ENCODE measurements around the gene SMS. TPM values are rescaled to one million over a fixed set of nuclear protein-coding genes. Genes with fewer than 3 reads are reported as not detected.

SMS gene
- total RNA-seq, 2 donors from 2014 or later, result 13.5 to 20.5 TPM

- H3K27me3 ChIP-seq, result no peaks in the 10 kb centered on the region
- intact Hi-C loops (cut with DNase I), result no loop called here
- no peaks in the 10 kb centered on the region for H3K9me3 ChIP-seq
- H3K4me1 ChIP-seq, result no peaks in the 10 kb centered on the region
- no peak for TF ChIP-seq POLR2A (IDR thresholded peaks at IDR 0.05)
- H3K4me3 ChIP-seq, result no peak overlapping the region
- ATAC-seq (peak; percentile 33), DNase-seq (no peak)
- WGBS, 2 donors, result 82 to 87% methylated on average over 5 of the region's 8 CpGs
- H3K36me3 ChIP-seq (replicated peaks in 1 of 2; ENCODE audit: insufficient read depth in 1 of 2, low read depth in 2 of 2), result no peaks in the 10 kb centered on the region
- H3K27ac ChIP-seq, result no peak overlapping the region
These were observed 23.4 kb downstream of the SMS start for GRCh38 chrX:21963731-21964405.

GRCh38 chrX:21966866-21967265, 26.4 kb downstream of the SMS start:
- ATAC-seq (no peak), DNase-seq (no peak)
- Histone ChIP-seq H3K9me3 (no peaks in the 10 kb centered on the region), H3K36me3 (replicated peaks in 1 of 2; ENCODE audit: insufficient read depth in 1 of 2, low read depth in 2 of 2) (no peaks in the 10 kb centered on the region), H3K27ac (no peak overlapping the region), H3K4me3 (no peak overlapping the region), H3K4me1 (no peaks in the 10 kb centered on the region), H3K27me3 (no peaks in the 10 kb centered on the region)
- TF ChIP-seq CTCF (IDR thresholded peaks at IDR 0.05) (no peak), POLR2A (IDR thresholded peaks at IDR 0.05) (no peak)
- 93 to 95% methylated on average over 9 of the region's 9 CpGs for WGBS, 2 donors
- intact Hi-C loops (cut with DNase I), result no loop called here

GRCh38 chrX:21968333-21968732, 27.8 kb downstream of the SMS start:
- H3K27ac ChIP-seq, result no peak overlapping the region
- no peak for ATAC-seq
- H3K4me3 ChIP-seq, result no peak overlapping the region
- 85 to 96% methylated on average over 2 to 7 of the region's 7 CpGs for WGBS, 2 donors
- no peak for DNase-seq
- TF ChIP-seq CTCF (IDR thresholded peaks at IDR 0.05) (no peak), POLR2A (IDR thresholded peaks at IDR 0.05) (no peak)
- H3K27me3 ChIP-seq, result no peaks in the 10 kb centered on the region
- intact Hi-C loops (cut with DNase I), result no loop called here
- H3K4me1 ChIP-seq, result no peaks in the 10 kb centered on the region
- no peaks in the 10 kb centered on the region for H3K36me3 ChIP-seq (replicated peaks in 1 of 2; ENCODE audit: insufficient read depth in 1 of 2, low read depth in 2 of 2)
- no peaks in the 10 kb centered on the region for H3K9me3 ChIP-seq

- no peaks in the 10 kb centered on the region for H3K36me3 ChIP-seq (replicated peaks in 1 of 2; ENCODE audit: insufficient read depth in 1 of 2, low read depth in 2 of 2)
- TF ChIP-seq CTCF (IDR thresholded peaks at IDR 0.05) (no peak), POLR2A (IDR thresholded peaks at IDR 0.05) (no peak)
- no peak overlapping the region for H3K27ac ChIP-seq
- H3K4me3 ChIP-seq, result no peak overlapping the region
- H3K9me3 ChIP-seq, result no peaks in the 10 kb centered on the region
- ATAC-seq (no peak), DNase-seq (no peak)
- WGBS, 2 donors, result 94 to 95% methylated on average over 3 to 4 of the region's 4 CpGs
- intact Hi-C loops (cut with DNase I), result no loop called here
- H3K27me3 ChIP-seq, result no peaks in the 10 kb centered on the region
- peaks cover 10% of the 10 kb centered on the region for H3K4me1 ChIP-seq
These were observed 29.8 kb downstream of the SMS start for GRCh38 chrX:21970326-21970725.

- Histone ChIP-seq H3K9me3 (no peaks in the 10 kb centered on the region), H3K27me3 (no peaks in the 10 kb centered on the region), H3K27ac (no peak overlapping the region), H3K4me3 (no peak overlapping the region), H3K36me3 (replicated peaks in 1 of 2; ENCODE audit: insufficient read depth in 1 of 2, low read depth in 2 of 2) (no peaks in the 10 kb centered on the region), H3K4me1 (peaks cover 10% of the 10 kb centered on the region)
- TF ChIP-seq POLR2A (IDR thresholded peaks at IDR 0.05), result no peak
- TF ChIP-seq CTCF (IDR thresholded peaks at IDR 0.05), result no peak
- ATAC-seq (no peak), DNase-seq (no peak)
- WGBS, 2 donors, result 79 to 86% methylated on average over 5 of the region's 5 CpGs
- intact Hi-C loops (cut with DNase I), result no loop called here
These were observed 31.5 kb downstream of the SMS start for GRCh38 chrX:21972046-21972445.
